NCI-H345 (cell line): Measurements from ENCODE around the gene BCL2L15.
A peak's percentile ranks its signal among the peaks of the same experiment; 100 is the strongest.

Experiments used
- DNase-seq: peaks from one replicate; lab custom pipeline; 2025; lab: John Stamatoyannopoulos, UW

Gene BCL2L15

DNA sequence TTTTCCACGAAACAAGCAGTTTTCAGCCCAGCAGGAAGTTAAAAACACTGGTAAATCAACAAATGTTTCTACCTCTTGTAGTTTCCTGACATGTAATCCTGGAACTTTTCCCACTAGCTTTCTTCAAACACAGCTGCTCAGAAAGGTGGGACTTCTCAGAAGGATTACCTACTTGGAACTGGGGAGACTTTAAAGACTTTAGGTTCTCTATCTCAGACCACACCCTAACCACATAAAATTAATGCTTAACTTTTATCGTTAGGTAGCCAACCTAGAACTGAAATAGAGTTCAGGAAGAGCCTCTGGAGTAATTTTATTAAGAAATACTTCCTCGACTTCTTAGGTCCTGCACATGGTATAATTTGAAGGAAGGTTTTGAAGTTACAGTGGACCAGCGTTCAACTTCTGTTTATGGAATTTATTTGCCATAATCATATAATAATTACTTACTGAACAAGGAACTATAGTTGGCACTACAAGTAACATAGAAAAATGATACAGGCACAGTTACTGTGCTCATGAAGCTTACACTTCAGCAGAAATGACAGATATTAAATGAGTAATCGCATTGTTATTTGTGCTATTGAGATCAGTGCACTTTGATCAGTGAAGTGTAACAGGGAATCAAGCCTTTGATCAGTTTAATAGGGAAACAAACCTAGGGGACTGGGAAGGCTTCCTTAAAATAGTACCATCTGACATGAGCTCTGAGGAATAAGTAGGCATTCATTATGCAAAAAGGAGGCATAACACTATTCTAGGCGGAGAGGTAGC is at the start of gene BCL2L15:
Gene BCL2L15, minus strand, starts transcription at position 180 of the 774 bp plus-strand sequence. CDS start 206 bp downstream, outside the sequence.
- DNase-seq, result no peak

GRCh38 chr1:113937146-113937545 is 49.8 kb upstream of the BCL2L15 start:
- no peak for DNase-seq

DNA sequence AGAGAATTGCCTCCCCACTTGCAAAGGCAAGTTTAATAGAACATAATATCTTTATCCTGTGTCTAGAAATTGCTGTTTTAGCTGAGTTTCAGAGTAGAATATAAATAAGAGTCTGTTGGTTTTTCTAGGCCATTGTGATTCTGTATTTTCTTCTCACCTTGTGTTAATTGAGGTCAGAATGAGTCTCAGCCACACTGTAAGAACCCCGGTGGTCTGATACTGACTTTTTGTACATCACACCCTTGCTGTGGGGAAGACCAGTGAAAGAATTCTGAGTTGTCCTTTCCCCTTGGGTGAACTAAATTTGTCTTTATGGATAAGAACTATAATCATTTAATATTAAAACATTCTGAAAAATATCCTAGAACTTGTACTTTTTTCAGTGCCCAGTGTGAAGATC is 48.6 kb upstream of the BCL2L15 start:
- DNase-seq, result no peak

GRCh38 chr1:113935176-113935575 is 47.8 kb upstream of the BCL2L15 start:
- no peak for DNase-seq

- no peak for DNase-seq
Observed at GRCh38 chr1:113934511-113935055, 47.2 kb upstream of the BCL2L15 start.

- no peak for DNase-seq
Observed at GRCh38 chr1:113934006-113934405, 46.6 kb upstream of the BCL2L15 start.

GRCh38 chr1:113931451-113931851 is 44.1 kb upstream of the BCL2L15 start:
- no peak for DNase-seq

DNA sequence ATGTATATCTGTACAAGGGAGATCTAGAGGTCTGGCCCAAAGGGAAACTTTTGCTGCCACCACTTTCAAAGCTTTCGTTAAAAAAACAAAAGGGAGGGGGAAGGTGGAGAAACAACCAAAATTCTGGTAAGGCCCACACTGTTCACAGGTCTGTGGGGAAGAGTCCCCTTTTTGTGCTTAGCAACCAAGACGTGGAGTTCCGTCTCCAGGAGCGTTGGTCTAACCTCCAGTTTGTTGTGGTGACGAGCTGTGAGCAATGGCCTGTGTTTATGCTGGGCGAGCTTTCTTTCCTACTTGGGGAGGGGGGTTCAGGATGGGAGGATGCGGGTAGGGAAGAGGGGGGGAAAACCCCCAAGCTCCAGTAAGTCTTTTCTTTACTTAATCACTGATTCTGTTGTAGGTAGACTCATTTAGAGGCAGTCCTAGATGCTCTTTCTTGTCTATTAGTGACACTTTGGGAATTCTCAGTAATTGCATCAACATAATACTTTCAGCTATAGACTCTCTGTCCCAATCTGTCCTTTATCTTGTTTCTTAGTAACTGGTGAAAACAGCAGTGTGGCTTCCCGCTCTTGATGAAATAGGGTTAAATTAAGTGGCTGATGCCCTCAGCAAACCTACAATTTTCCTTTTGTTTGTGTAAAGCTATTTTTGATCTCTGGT is 43.2 kb upstream of the BCL2L15 start:
- no peak for DNase-seq

DNA sequence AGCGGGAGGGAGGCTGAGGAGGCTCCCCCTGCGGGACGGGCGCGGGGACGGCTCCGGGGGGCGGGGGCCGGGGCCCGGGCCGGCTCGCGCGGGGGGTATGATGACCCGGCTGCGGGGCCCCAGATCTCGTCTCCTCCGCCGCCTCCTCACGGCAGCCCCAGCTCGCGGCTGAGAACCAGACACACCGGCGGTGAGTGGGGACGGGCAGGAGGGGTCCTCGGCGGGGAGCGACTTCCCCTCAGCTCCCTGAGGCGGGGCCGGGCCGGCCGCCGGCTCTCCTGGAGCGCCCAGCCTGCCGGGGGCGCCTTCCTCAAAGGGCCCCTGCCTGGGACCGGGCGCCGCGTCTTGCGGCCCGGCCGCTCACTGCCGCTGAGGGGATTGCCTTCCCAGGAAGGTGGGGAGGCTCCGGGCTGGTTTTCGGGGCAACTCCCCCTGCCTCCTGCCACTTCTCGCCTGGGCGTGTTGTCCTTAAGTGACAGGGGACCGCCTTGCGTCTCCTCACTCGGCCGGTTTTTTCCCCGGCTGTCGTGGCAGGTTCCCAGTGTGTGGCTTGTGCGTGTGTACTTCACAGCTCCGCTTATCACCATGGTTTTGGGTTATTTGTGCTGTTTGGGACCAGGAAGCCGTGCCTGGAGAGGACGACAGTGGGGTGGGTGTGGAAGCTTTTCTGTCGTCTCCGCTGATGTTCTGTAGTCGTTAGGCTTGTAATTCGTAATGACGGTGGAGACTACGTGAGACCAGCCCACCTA is 42.5 kb upstream of the BCL2L15 start:
- peak; percentile 32 for DNase-seq

GRCh38 chr1:113928941-113929749 is 41.8 kb upstream of the BCL2L15 start, which contains the start of gene HIPK1:
TSS of gene HIPK1 (plus strand) at chr1:113929324.
- peak; percentile 93 for DNase-seq

DNA sequence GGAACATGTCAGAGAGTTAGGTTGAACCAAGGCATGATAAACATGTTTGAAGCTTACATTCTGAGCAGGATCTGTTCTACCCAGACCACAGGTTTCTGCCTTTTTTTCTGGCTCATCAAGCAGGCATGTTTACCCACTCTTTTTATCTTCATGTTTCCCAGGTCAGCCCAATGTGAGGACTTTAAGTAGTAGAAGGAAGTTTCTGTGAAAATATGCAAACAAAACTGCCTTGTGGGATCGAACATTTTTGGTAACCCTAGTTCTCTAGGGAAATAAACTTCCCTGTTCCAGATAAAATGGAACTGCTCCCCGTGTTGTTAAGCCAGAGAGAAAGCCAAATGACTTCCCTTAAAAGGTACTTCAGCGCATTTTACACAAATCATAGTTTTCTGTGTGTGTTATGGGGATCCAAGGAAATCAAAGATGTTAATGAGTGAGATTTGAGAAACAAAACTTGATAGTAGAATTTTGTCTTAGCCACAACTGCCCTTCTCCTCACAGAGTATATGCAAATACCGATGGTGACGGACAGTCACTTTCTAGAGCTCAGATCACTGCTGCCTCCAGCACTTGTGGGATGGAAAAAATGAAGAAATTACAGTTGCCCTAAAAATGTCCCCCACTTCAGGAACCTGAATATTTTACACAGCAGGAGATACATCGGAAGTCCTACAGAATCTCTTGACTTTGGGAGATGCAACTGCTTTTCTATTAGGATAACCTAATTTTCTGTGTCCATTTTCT is 41.0 kb upstream of the BCL2L15 start:
- DNase-seq, result no peak

DNA sequence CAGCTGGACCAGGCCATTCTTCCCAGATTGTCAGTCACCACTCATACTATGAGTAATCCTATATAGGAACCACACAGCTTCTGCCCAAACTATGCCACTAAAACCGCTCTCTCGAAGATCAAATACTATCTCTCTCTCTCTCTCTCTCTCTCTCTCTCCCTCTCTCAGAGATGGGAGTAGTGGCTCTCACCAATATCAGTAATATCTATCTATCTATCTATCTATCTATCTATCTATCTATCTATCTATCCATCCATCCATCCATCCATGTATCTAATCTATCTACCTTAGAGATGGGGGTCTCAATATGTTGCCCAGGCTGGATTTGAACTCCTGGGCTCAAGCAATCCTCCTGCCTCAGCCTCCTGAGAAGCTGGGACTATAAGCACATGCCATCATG is 37.1 kb upstream of the BCL2L15 start:
- no peak for DNase-seq

DNA sequence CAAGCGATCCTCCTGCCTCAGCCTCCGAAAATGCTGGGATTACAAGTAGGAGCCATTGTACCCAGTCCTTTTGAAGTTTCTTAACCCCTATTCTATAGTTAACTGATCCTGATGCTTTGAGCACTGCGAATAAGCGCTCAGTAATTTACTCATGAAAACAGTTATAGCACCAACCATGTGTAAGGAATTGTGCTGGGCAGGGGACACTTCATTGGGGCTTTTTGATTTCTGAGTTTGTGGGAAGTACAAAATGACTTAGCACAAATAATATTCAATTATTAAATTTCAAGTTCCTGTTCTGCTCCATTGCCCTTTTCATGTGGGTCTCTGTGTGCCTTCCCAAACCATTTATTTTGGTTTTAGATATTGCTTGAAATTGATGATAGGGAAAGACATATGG is 35.6 kb upstream of the BCL2L15 start:
- DNase-seq, result no peak

GRCh38 chr1:113918243-113918642 is 30.9 kb upstream of the BCL2L15 start:
- DNase-seq, result no peak

- DNase-seq, result no peak
Observed at GRCh38 chr1:113917400-113918082, 30.2 kb upstream of the BCL2L15 start.

GRCh38 chr1:113916974-113917373 is 29.6 kb upstream of the BCL2L15 start:
- no peak for DNase-seq

DNA sequence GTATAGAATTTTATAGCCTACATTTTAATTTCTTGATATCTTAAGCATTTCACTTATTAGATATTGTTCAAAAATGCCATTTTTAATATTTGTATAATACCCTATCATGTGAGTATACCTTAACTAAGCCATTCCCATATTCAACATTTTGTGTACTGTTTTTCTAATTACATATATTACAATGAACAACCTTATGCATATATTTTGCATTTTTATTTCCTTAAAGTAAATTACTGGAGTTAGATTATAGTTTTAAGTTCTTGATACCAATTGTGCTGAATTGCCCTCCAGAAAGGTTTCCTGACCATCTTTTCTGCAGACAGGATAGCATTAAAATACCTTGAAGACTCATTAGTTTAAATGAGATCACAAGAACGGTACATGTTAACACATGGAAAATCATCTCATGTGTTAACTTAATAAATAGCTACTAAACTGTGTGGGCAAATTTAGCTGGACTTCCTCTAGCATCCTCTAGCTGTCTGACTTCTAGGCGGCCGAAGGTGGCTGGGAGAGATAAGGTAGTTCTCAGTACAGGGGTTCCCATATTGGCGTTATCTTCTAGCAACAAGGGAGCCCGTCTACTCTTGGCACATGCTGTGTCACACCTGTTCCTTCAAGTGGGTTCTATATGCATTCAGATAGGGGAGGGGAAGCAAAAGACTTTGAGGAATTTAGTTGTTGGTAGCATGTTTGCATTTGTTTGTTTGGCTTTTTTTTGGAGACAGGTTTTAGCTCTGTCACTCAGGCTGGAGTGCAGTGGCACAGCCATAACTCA is 26.7 kb upstream of the BCL2L15 start:
- no peak for DNase-seq

- no peak for DNase-seq
Observed at GRCh38 chr1:113913312-113913668, 25.9 kb upstream of the BCL2L15 start.

- DNase-seq, result no peak
Observed at GRCh38 chr1:113912594-113913311, 25.4 kb upstream of the BCL2L15 start.
